H9 (cell line): Measurements from ENCODE around the gene TMEM132D. TPM values are rescaled to one million over a fixed set of nuclear protein-coding genes. Genes with fewer than 3 reads are reported as not detected.

Experiments
- DNase-seq: peaks from one replicate; pipeline ENCODE4 v3.0.0-alpha.2; 2017
- H2AFZ ChIP-seq: one replicate; pipeline ENCODE4 v1.6.1; 2013; ENCODE audit warnings: mild to moderate bottlenecking, low read length, control low read depth, moderate library complexity
- H2AK5ac ChIP-seq: 2 replicates; pipeline ENCODE4 v1.6.1; 2013; ENCODE audit warnings: low read length, control low read depth, mixed read lengths; ENCODE audit not compliant: insufficient read length
- H2BK120ac ChIP-seq: one replicate; pipeline ENCODE4 v1.6.1; 2013; ENCODE audit warnings: low read depth, mild to moderate bottlenecking, low read length, control low read depth, inconsistent platforms; ENCODE audit not compliant: poor library complexity, severe bottlenecking
- H2BK12ac ChIP-seq: 2 replicates; pipeline ENCODE4 v1.6.1; 2013; ENCODE audit warnings: low read length, control low read depth, mixed read lengths, low read depth; ENCODE audit not compliant: insufficient read length
- H2BK15ac ChIP-seq: 2 replicates; pipeline ENCODE4 v1.6.1; 2013; ENCODE audit warnings: low read depth, low read length, control low read depth
- H2BK20ac ChIP-seq: one replicate; pipeline ENCODE4 v1.6.1; 2013; ENCODE audit warnings: low read depth, mild to moderate bottlenecking, low read length, control low read depth, inconsistent platforms; ENCODE audit not compliant: poor library complexity, severe bottlenecking
- H2BK5ac ChIP-seq: 2 replicates; pipeline ENCODE4 v1.6.1; 2013; ENCODE audit warnings: low read length, control low read depth, mixed read lengths; ENCODE audit not compliant: insufficient read length
- H3K14ac ChIP-seq: 2 replicates; pipeline ENCODE4 v1.6.1; 2013; ENCODE audit warnings: low read length, control low read depth; ENCODE audit not compliant: insufficient read depth
- H3K18ac ChIP-seq: 2 replicates; pipeline ENCODE4 v1.6.1; 2013; ENCODE audit warnings: low read depth, mild to moderate bottlenecking, mixed read lengths, low read length, control low read depth; ENCODE audit not compliant: insufficient read length
- H3K23ac ChIP-seq: 2 replicates; pipeline ENCODE4 v1.6.1; 2013; ENCODE audit warnings: low read length, control low read depth, mixed read lengths, low read depth; ENCODE audit not compliant: insufficient read length
- H3K23me2 ChIP-seq: 2 replicates; pipeline ENCODE4 v1.6.1; 2013; ENCODE audit warnings: low read depth, mild to moderate bottlenecking, mixed read lengths, low read length, control low read depth; ENCODE audit not compliant: insufficient read length, poor library complexity, severe bottlenecking
- H3K27ac ChIP-seq: 2 replicates; pipeline ENCODE4 v1.5.1; 2013; ENCODE audit warnings: low read length, control low read depth, mixed read lengths, low read depth; ENCODE audit not compliant: insufficient read length
- H3K27me3 ChIP-seq: 2 replicates; pipeline ENCODE4 v1.6.1; 2013; ENCODE audit warnings: low read length, control low read depth, inconsistent platforms; ENCODE audit not compliant: insufficient read depth
- H3K4ac ChIP-seq: 2 replicates; pipeline ENCODE4 v1.6.1; 2013; ENCODE audit warnings: low read depth, mild to moderate bottlenecking, control low read depth, inconsistent platforms, low read length, moderate library complexity
- H3K4me1 ChIP-seq: 2 replicates; pipeline ENCODE4 v1.6.1; 2013; ENCODE audit warnings: low read length, control low read depth, inconsistent platforms; ENCODE audit not compliant: insufficient read depth
- H3K4me2 ChIP-seq: 2 replicates; pipeline ENCODE4 v1.6.1; 2013; ENCODE audit warnings: low read length, control low read depth, mixed read lengths; ENCODE audit not compliant: insufficient read length, insufficient read depth
- H3K56ac ChIP-seq: 2 replicates; pipeline ENCODE4 v1.6.1; 2013; ENCODE audit warnings: low read depth, mild to moderate bottlenecking, mixed read lengths, low read length, control low read depth; ENCODE audit not compliant: insufficient read length
- H3K79me1 ChIP-seq: 2 replicates; pipeline ENCODE4 v1.6.1; 2013; ENCODE audit warnings: low read depth, mild to moderate bottlenecking, moderate library complexity, low read length, control low read depth, inconsistent platforms; ENCODE audit not compliant: insufficient read depth, poor library complexity, severe bottlenecking
- H3K79me2 ChIP-seq: 2 replicates; pipeline ENCODE4 v1.6.1; 2013; ENCODE audit warnings: low read length, control low read depth, inconsistent platforms; ENCODE audit not compliant: insufficient read depth
- H3K9ac ChIP-seq: 2 replicates; pipeline ENCODE4 v1.6.1; 2013; ENCODE audit warnings: low read length, control low read depth, mixed read lengths; ENCODE audit not compliant: insufficient read length; ENCODE audit errors: extremely low read depth
- H3K9me3 ChIP-seq: one replicate; pipeline ENCODE4 v1.6.1; 2013; ENCODE audit warnings: low read depth, low read length, inconsistent platforms; ENCODE audit not compliant: control insufficient read depth
- H3T11ph ChIP-seq: one replicate; pipeline ENCODE4 v1.6.1; 2013; ENCODE audit warnings: mild to moderate bottlenecking, low read length, control low read depth, inconsistent platforms
- H4K20me1 ChIP-seq: one replicate; pipeline ENCODE4 v1.6.1; 2013; ENCODE audit not compliant: control insufficient read depth, insufficient read length, insufficient read depth
- H4K5ac ChIP-seq: 2 replicates; pipeline ENCODE4 v1.6.1; 2013; ENCODE audit warnings: low read depth, mild to moderate bottlenecking, mixed read lengths, low read length, control low read depth; ENCODE audit not compliant: insufficient read length
- H4K8ac ChIP-seq: replicated peaks from 2 replicates; pipeline ENCODE4 v1.6.1; 2013; ENCODE audit warnings: low read length, control low read depth, mixed read lengths, low read depth; ENCODE audit not compliant: insufficient read length
- H4K91ac ChIP-seq: 2 replicates; pipeline ENCODE4 v1.6.1; 2013; ENCODE audit warnings: low read depth, mild to moderate bottlenecking, moderate library complexity, mixed read lengths, low read length, control low read depth; ENCODE audit not compliant: insufficient read length
- H3K27ac Mint-ChIP-seq, 3 experiments: 2 replicates in 2 of 3; 3 replicates in 1 of 3; pipeline ENCODE4 v1.8.0; 2020 to 2021; ENCODE audit warnings: mixed read lengths in 3 of 3, mild to moderate bottlenecking in 1 of 3, moderate library complexity in 1 of 3
- H3K27me3 Mint-ChIP-seq: 2 replicates; pipeline ENCODE4 v1.8.0; 2021; ENCODE audit warnings: low read depth, mild to moderate bottlenecking, moderate library complexity, mixed read lengths
- H3K36me3 Mint-ChIP-seq, 3 experiments: 2 replicates in 2 of 3; 3 replicates in 1 of 3; pipeline ENCODE4 v1.8.0; 2020 to 2021; ENCODE audit warnings: low read depth in 3 of 3, mixed read lengths in 3 of 3; ENCODE audit not compliant: insufficient read depth in 1 of 3
- H3K4me1 Mint-ChIP-seq, 2 experiments: 2 replicates each; pipeline ENCODE4 v1.8.0; 2020; ENCODE audit warnings: mixed read lengths in 2 of 2
- H3K4me3 Mint-ChIP-seq, 2 experiments: 2 replicates in 1 of 2; 3 replicates in 1 of 2; pipeline ENCODE4 v1.8.0; 2020 to 2021; ENCODE audit warnings: mild to moderate bottlenecking in 2 of 2, mixed read lengths in 2 of 2, moderate library complexity in 1 of 2
- H3K9me3 Mint-ChIP-seq, 2 experiments: 2 replicates in 1 of 2; 3 replicates in 1 of 2; pipeline ENCODE4 v1.8.0; 2020; ENCODE audit warnings: mild to moderate bottlenecking in 2 of 2, mixed read lengths in 2 of 2, moderate library complexity in 1 of 2
- WGBS: extraction: QIAGEN DNeasy Blood & Tissue Kit; methylation state at CpG from one replicate; pipeline ENCODE4 v1.1.7; 2013; ENCODE audit warnings: missing lambda C conversion rate, low lambda C conversion rate, mixed read lengths; ENCODE audit not compliant: insufficient read length; ENCODE audit errors: extremely low coverage; 5-methylcytosine and 5-hydroxymethylcytosine counted together
- total RNA-seq: library from RNA; stranded (reverse); gene quantifications from 2 replicates; pipeline ENCODE4 v1.2.1, GENCODE V29; 2021
- TF ChIP-seq, protein P1 (sequence below): fragments of 200-600 bp; sonication (generic); conservative IDR thresholded peaks from 3 replicates; pipeline ENCODE4 v1.8.0; 2021; ENCODE audit warnings: antibody characterized with exemption, mild to moderate bottlenecking

TMEM132D gene
- total RNA-seq, 1 experiment from 2014 or later: 6.1 TPM

- peaks cover 21 to 23% of the 10 kb centered on the region in 2 experiments for H3K4me1 Mint-ChIP-seq
- H2AK5ac ChIP-seq: no peak overlapping the region
- H2BK15ac ChIP-seq: no peak overlapping the region
- peaks cover 16% of the 10 kb centered on the region for H3K27me3 Mint-ChIP-seq
- no peaks in the 10 kb centered on the region for H4K20me1 ChIP-seq
- H2BK120ac ChIP-seq: no peak overlapping the region
- WGBS: no CpG with 5 or more reads among the region's 4 CpGs
- no peak overlapping the region for H3K4ac ChIP-seq
- no peak overlapping the region for H2BK12ac ChIP-seq
- H4K5ac ChIP-seq: no peak overlapping the region
- H3K79me1 ChIP-seq: no peaks in the 10 kb centered on the region
- no peak overlapping the region for H3K23ac ChIP-seq
- no peaks in the 10 kb centered on the region for H3K27me3 ChIP-seq
- no peak overlapping the region for H2BK20ac ChIP-seq
- H3K27ac ChIP-seq: no peak overlapping the region
- no peaks in the 10 kb centered on the region for H3K79me2 ChIP-seq
- H3T11ph ChIP-seq: no peak overlapping the region
- H4K91ac ChIP-seq: no peak overlapping the region
- H3K56ac ChIP-seq: no peak overlapping the region
- H3K14ac ChIP-seq: no peak overlapping the region
- H2AFZ ChIP-seq: no peak overlapping the region
- H3K9me3 Mint-ChIP-seq: peaks cover 18 to 23% of the 10 kb centered on the region in 2 experiments
- H3K4me2 ChIP-seq: no peak overlapping the region
- peaks cover 0 to 18% (median 5%) of the 10 kb centered on the region in 3 experiments; a peak in 5 of 7 replicates for H3K36me3 Mint-ChIP-seq
- no peaks in the 10 kb centered on the region for H3K23me2 ChIP-seq
- DNase-seq: no peak
- no peak overlapping the region for H3K9ac ChIP-seq
- H4K8ac ChIP-seq: no peak overlapping the region
- no peaks in the 10 kb centered on the region for H3K9me3 ChIP-seq
- H2BK5ac ChIP-seq: no peak overlapping the region
- H3K27ac Mint-ChIP-seq: no peak overlapping the region
- H3K4me3 Mint-ChIP-seq: no peak overlapping the region
- H3K4me1 ChIP-seq: no peaks in the 10 kb centered on the region
- H3K18ac ChIP-seq: no peak overlapping the region
- TF ChIP-seq, protein P1, sequence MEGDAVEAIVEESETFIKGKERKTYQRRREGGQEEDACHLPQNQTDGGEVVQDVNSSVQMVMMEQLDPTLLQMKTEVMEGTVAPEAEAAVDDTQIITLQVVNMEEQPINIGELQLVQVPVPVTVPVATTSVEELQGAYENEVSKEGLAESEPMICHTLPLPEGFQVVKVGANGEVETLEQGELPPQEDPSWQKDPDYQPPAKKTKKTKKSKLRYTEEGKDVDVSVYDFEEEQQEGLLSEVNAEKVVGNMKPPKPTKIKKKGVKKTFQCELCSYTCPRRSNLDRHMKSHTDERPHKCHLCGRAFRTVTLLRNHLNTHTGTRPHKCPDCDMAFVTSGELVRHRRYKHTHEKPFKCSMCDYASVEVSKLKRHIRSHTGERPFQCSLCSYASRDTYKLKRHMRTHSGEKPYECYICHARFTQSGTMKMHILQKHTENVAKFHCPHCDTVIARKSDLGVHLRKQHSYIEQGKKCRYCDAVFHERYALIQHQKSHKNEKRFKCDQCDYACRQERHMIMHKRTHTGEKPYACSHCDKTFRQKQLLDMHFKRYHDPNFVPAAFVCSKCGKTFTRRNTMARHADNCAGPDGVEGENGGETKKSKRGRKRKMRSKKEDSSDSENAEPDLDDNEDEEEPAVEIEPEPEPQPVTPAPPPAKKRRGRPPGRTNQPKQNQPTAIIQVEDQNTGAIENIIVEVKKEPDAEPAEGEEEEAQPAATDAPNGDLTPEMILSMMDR: no peak
Observed at GRCh38 chr12:129063600-129063999, 840.2 kb downstream of the TMEM132D start.
